Measurements from ENCODE around the gene CD86.
"Not testable (repeated sequence)": the region's sequence is repeated elsewhere in the genome, so short reads cannot be mapped to it uniquely, and the experiment has no call there.

Gene CD86

DNA sequence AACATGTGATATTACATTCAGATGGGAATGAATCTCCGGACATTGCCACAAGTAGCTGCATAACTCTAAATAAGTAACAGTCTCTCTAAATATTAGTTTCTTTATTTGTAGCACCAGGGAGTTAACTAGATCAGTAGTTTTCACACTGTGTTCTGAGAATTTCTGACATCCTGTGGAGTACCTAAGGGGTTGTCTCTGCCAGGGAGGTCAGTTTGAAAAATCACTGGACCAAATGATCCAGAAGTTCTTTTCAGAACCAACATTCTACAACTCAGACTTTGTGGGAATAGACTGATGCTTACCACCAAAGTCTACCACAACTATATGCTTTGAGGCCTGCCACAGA is 24.1 kb upstream of the CD86 start:
- no peak for DNase-seq (ENCODE audit: low spot score in 2 of 2)
- no peak for ATAC-seq
- peak overlapping the region; percentile 32 for H3K4me3 Mint-ChIP-seq
- H3K9me3 Mint-ChIP-seq, result peaks cover 7% of the 10 kb centered on the region
- H3K4me1 Mint-ChIP-seq, result peaks cover 13% of the 10 kb centered on the region
- H3K27ac Mint-ChIP-seq, result peak overlapping the region; percentile 82
- H3K36me3 Mint-ChIP-seq, result no peaks in the 10 kb centered on the region

DNA sequence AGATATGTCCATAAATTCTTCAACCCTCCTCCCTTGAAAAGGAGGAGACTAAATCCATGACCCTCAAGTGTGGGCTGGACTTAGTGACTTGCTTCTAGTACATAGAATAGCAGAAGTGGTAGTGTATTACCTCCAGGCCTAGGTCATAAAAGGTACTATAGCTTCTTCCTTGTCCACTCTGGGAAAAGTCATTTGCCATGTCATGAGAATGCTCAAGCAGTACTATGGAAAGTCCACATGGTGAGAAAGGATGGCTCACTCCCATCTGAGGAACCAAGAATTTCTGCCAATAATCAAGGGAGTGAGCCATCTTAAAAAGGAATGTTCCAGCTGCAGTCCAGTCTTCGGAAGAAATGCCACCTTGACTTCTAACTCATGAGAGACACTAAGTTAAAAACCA is 22.6 kb upstream of the CD86 start:
- H3K27ac Mint-ChIP-seq, result no peak overlapping the region
- peaks cover 8% of the 10 kb centered on the region for H3K9me3 Mint-ChIP-seq
- H3K4me3 Mint-ChIP-seq, result no peak overlapping the region
- no peak for DNase-seq (ENCODE audit: low spot score in 2 of 2)
- ATAC-seq, result no peak
- no peaks in the 10 kb centered on the region for H3K36me3 Mint-ChIP-seq
- H3K4me1 Mint-ChIP-seq, result peaks cover 13% of the 10 kb centered on the region

DNA sequence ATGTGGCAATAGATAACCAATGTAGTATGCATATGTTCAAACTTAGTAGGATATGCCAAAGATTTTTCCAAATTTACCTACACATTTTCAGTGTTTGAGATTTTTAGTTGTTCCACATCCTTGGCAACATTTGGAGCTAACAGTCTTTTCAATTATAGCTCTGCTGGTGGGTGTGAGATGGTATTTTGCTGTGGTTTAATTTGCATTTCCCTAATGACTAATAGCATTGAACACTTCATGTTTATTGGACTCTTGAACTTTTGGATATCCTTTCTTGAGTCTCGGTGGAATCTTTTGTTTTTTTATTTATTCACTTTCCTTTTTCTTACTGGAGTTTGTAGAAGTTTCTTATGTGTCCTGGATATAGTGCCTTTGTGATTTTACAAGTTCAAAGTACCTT is 22.1 kb upstream of the CD86 start:
- ATAC-seq, result no peak

DNA sequence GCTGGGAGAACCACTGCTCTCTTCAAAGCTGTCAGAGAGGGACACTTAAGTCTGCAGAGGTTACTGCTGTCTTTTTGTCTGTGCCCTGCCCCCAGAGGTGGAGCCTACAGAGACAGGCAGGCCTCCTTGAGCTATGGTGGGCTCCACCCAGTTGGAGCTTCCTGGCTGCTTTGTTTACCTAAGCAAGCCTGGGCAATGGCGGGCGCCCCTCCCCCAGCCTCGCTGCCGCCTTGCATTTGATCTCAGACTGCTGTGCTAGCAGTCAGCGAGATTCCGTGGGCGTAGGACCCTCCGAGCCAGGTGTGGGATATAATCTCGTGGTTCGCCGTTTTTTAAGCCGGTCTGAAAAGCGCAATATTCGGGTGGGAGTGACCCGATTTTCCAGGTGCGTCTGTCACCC is 7.9 kb upstream of the CD86 start:
- not testable (repeated sequence) for H3K36me3 Mint-ChIP-seq; H3K27ac Mint-ChIP-seq; H3K4me3 Mint-ChIP-seq; H3K9me3 Mint-ChIP-seq; H3K4me1 Mint-ChIP-seq; ATAC-seq; DNase-seq (ENCODE audit: low spot score in 2 of 2)

More for the DNA sequence above, 22.1 kb upstream of the CD86 start:
- no peak for DNase-seq (ENCODE audit: low spot score in 2 of 2)
- Mint-ChIP-seq H3K27ac (no peak overlapping the region), H3K4me1 (peaks cover 13% of the 10 kb centered on the region), H3K4me3 (no peak overlapping the region), H3K36me3 (no peaks in the 10 kb centered on the region), H3K9me3 (peaks cover 12% of the 10 kb centered on the region)

DNA sequence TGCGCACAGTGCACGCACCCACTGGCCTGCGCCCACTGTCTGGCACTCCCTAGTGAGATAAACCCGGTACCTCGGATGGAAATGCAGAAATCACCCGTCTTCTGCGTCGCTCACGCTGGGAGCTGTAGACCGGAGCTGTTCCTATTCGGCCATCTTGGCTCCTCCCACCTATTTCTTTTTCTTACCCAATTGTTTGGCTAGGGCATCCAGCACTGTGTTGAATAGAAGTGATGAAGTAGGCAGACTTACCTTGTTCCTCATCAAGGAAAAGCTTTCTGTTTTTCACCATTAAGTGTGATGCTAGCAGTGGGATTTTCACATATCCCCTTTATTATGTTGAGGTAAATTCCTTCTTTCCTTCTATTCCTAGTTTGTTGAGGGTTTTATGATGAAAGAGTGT is 7.4 kb upstream of the CD86 start:
- not testable (repeated sequence) for H3K4me3 Mint-ChIP-seq; DNase-seq (ENCODE audit: low spot score in 2 of 2); H3K36me3 Mint-ChIP-seq; H3K4me1 Mint-ChIP-seq; H3K9me3 Mint-ChIP-seq; H3K27ac Mint-ChIP-seq; ATAC-seq

DNA sequence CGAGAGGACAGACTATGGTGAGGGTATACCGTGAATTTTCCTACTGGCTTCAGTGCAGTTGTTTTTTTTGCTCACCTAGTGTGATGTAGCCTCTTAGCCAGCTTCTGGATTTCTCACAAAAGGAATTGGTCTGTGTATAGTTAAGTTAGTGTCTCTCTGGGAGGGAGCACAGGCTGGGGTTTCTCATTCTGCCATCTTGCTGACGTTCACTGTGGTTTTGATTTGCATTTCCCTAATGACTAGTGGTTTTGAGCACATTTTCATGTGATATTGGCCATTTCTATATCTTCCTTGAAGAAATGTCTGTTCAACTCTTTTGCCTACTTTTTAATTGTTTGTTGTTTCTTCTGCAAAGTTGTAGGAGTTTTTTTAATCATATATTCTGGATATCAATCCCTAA is 2.2 kb upstream of the CD86 start:
- ATAC-seq (no peak), DNase-seq (ENCODE audit: low spot score in 2 of 2) (no peak)
- no peaks in the 10 kb centered on the region for H3K4me1 Mint-ChIP-seq
- no peak overlapping the region for H3K27ac Mint-ChIP-seq
- H3K9me3 Mint-ChIP-seq, result no peaks in the 10 kb centered on the region
- no peak overlapping the region for H3K4me3 Mint-ChIP-seq
- H3K36me3 Mint-ChIP-seq, result no peaks in the 10 kb centered on the region

DNA sequence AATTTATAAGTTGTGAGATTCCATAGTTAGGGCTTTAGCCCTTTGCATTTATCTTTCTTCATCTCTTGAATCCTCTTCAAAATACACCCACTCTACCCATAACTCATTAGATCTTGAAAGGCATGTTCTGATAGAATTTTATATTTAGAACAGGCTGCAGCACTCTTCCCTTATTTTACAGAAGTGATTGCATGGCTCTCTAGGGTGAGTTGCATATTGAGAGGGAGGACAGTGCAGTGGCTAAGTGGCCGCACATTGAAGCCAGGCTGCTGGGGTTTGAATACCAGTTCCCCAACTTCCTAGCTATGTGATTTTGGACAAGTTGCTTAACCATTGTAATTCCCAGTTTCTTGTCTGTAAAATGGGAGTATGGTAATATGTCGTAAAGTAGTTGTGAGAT is 2.5 kb downstream of the CD86 start:
- Mint-ChIP-seq H3K4me1 (no peaks in the 10 kb centered on the region), H3K9me3 (no peaks in the 10 kb centered on the region), H3K4me3 (no peak overlapping the region), H3K27ac (no peak overlapping the region), H3K36me3 (no peaks in the 10 kb centered on the region)
- ATAC-seq (no peak), DNase-seq (ENCODE audit: low spot score in 2 of 2) (no peak)

DNA sequence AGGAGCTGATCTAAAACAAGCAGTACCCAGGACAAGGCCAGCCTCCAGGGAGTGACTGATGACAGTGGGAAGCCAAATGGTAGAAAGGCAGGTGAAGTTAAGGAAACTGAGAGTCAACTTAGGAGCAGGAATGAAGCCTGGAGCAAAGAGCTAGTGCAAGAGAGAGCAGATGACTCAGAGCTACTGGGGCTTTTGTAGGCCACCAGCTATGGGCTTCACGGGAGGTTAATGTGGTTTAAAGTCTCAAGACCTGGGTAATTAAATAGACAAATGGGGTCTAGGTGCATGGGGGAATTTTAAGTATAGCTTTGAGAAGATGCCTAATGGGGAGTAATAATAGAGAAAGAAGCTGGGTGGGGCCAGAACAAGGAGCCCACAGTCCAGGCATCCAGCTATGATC is 3.1 kb downstream of the CD86 start:
- ATAC-seq, result peak; percentile 24
- H3K27ac Mint-ChIP-seq, result no peak overlapping the region
- DNase-seq (ENCODE audit: low spot score in 2 of 2), result no peak
- no peak overlapping the region for H3K4me3 Mint-ChIP-seq
- H3K9me3 Mint-ChIP-seq, result no peaks in the 10 kb centered on the region
- no peaks in the 10 kb centered on the region for H3K36me3 Mint-ChIP-seq
- no peaks in the 10 kb centered on the region for H3K4me1 Mint-ChIP-seq

DNA sequence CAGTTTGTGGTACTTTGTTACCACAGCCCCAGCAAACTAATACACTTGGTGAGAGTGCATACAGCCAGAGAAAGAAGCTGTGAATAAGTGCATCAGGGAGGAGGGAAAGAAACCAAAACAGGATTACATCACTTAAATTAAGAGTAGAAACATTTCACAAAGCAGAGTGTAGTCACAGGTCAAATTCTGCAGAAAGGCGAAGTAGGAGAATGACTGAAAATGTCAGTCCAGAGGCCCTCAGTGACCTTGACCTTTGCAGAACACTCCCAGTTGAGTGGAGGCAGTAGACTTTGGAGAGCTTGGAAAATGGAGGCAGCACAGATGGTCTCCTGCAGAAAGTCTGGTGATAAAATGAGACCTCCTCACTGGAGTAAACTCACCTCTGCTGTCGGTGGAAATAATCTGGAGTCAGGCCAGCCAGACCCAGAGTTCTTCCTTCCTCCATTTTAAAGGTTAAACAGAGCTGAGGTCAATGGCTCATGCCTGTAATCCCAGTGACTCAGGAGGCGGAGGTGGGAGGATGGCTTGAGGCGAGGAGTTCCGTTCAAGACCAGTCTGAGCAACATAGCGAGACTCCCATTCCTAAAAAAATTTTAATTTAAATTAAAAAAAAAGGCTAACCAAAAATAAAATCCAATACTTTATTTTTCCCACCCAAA is 5.0 kb downstream of the CD86 start:
- H3K4me1 Mint-ChIP-seq, result no peaks in the 10 kb centered on the region
- no peak overlapping the region for H3K4me3 Mint-ChIP-seq
- DNase-seq (ENCODE audit: low spot score in 2 of 2) (no peak), ATAC-seq (no peak)
- H3K36me3 Mint-ChIP-seq, result no peaks in the 10 kb centered on the region
- no peak overlapping the region for H3K27ac Mint-ChIP-seq
- H3K9me3 Mint-ChIP-seq, result no peaks in the 10 kb centered on the region

DNA sequence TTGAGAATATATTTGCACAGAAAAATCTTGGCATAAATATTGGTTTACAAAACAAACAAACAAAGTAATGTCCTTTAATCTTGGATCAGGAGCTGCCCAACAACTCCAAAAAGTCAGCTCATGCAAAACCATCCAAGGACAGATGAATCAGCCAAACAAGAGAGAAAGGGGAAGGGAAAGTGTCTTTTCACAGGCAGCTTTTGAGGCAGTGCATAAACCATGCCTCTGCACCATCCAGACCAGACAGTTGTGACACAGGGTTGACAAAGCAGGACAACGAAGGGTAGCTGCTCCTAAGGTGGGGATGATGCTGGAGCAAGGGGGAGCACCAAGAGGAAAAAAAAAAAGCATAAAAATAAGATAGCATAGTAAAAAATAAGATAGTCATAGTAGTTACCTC is 8.7 kb downstream of the CD86 start:
- Mint-ChIP-seq H3K9me3 (no peaks in the 10 kb centered on the region), H3K4me3 (no peak overlapping the region), H3K4me1 (peaks cover 16% of the 10 kb centered on the region), H3K36me3 (no peaks in the 10 kb centered on the region), H3K27ac (no peak overlapping the region)
- DNase-seq (ENCODE audit: low spot score in 2 of 2) (no peak), ATAC-seq (no peak)

DNA sequence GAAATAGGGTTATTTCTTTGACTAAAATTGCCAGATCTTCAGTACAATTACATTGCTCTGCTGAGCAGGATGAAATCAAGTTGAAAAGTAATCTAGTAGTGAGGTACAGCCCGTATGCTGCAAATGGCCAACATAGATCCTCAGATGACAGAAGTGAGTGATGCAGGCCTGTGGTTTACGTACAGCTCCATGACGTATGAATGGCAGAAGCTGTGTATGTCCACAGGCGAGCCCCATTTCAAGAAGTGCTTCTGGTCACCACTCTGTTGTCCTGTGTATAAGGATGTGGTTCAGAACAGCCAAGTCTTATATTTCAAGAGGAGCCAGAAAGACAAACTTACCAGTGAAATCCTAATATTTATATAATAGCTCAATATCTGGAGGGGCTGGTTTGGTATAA is 9.2 kb downstream of the CD86 start:
- no peaks in the 10 kb centered on the region for H3K36me3 Mint-ChIP-seq
- H3K4me1 Mint-ChIP-seq, result peaks cover 16% of the 10 kb centered on the region
- H3K27ac Mint-ChIP-seq, result no peak overlapping the region
- ATAC-seq, result no peak
- no peak for DNase-seq (ENCODE audit: low spot score in 2 of 2)
- H3K4me3 Mint-ChIP-seq, result no peak overlapping the region
- no peaks in the 10 kb centered on the region for H3K9me3 Mint-ChIP-seq

DNA sequence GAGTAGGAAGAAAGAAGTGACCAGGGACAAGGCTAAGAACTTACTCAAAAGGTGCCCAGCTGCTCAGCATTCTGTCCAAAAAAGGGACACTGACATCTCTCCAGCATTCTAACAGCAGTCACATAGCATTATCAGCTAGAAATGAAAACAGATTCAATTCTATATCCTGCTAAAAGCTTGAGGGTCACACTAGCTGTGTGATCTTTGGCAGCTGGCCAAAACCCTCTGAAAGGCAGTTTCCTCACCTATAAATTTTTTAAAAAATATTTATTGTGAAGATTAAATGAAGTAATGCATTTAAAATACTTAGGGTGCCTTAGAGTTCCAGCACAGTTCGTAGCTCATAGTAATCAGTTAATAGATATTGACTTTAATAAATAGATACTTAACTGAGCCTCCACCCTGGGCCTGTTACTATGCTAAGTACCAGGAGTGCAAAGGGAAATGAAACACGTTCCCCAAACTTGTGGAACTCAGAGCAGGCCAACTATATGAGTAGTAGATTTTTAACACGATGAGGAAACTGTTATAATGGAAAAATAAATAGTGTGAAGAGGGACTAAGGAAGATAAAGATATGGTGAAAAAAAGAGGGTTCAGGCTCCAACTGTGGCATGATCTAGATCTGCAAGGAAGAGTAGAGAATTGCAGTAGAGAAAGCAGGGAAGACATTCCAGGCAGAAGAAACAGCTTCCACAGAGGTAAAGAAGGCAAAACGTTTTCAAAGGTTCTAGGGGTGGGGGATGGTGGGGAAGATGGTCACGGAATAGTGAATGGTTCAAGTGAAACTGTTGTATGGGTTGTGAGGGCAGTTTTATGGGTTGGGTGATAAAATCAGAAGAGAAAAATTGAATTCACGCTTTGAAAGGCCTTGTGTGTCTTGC is 11.4 kb downstream of the CD86 start:
- DNase-seq (ENCODE audit: low spot score in 2 of 2) (no peak), ATAC-seq (no peak)
- H3K9me3 Mint-ChIP-seq, result no peaks in the 10 kb centered on the region
- no peaks in the 10 kb centered on the region for H3K36me3 Mint-ChIP-seq
- H3K4me1 Mint-ChIP-seq, result peaks cover 21% of the 10 kb centered on the region
- no peak overlapping the region for H3K27ac Mint-ChIP-seq
- H3K4me3 Mint-ChIP-seq, result peak overlapping the region; percentile 30

DNA sequence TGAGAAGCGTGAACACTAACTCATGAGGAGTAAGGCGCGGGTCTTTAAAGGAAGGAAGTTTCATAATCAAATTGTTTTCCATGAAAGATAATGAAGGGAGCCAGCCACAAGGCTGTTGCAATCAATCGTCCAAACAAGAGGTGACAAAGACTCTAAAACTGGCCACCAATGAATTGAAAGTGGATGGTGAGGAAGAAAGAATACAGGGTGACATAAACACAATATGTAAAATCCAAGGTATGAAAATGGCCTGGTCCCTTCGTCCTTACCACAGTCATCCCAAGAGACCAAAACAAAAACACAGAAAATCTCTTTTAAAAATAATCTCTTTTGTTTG is 12.0 kb downstream of the CD86 start:
- no peaks in the 10 kb centered on the region for H3K9me3 Mint-ChIP-seq
- DNase-seq (ENCODE audit: low spot score in 2 of 2), result no peak
- H3K27ac Mint-ChIP-seq, result no peak overlapping the region
- peaks cover 21% of the 10 kb centered on the region for H3K4me1 Mint-ChIP-seq
- H3K36me3 Mint-ChIP-seq, result no peaks in the 10 kb centered on the region
- no peak for ATAC-seq
- H3K4me3 Mint-ChIP-seq, result peak overlapping the region; percentile 30

DNA sequence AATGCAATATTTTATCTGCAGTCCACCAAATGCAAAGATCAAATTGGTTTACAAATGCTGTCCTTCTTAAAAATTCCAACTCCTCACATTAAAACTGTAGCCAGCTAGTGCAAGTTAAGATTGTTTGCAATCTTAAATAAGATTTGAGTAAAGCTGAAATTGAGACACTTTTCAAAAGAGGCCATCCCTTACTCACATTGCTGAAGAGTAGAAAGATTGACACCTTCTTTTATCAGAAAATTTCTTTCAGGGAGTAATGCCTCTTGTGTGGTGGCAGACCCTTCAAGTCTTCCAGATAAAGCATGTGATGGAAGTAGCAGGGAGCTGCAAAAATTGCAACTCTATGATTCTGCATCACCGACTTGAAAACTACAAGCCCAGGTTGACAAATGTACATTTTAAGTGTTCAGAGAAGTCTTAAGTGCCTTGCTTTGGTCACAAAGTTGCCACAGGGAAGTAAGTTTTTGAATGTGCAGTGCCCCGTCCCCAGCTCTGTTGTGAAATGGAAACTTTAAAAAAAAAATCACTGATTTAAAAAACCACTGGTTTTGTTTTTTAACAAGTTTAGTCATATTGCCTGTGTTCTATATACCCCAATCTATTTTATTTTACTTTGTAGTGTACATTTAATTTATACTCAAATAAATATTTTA is 12.6 kb downstream of the CD86 start:
- DNase-seq (ENCODE audit: low spot score in 2 of 2) (no peak), ATAC-seq (peak; percentile 89)
- H3K36me3 Mint-ChIP-seq, result no peaks in the 10 kb centered on the region
- no peak overlapping the region for H3K4me3 Mint-ChIP-seq
- H3K9me3 Mint-ChIP-seq, result no peaks in the 10 kb centered on the region
- no peak overlapping the region for H3K27ac Mint-ChIP-seq
- H3K4me1 Mint-ChIP-seq, result peaks cover 21% of the 10 kb centered on the region

DNA sequence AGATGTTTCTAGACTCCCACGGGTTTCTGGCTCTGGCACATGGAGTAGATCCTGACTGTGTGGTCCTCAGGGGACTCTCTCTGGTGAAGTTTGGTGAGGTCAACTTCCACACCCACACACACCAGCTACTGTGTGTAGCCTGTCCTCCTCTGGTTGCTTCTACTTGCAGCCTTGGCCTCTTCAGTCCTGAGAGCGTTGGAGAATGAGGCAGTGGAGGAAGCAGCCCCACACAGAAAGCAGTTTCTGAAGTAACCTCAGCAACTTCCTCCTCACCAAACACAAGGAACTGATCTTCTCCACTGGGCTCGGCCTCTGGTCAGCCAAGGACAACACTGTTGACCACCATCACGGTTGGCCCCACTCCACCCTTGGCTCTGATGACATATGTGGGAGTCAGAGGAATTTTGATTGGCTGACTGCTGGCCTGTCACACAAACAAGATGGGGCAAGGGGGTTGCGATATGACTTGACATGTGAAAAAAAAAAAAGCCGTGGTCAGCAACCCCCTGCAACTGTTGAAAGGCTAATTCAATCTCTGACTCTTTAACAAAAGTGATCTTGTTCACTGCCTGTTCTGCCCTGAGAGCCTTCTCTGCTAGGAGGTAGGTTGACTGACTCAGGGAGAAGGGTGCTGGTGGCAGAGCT is 19.6 kb downstream of the CD86 start:
- DNase-seq (ENCODE audit: low spot score in 2 of 2) (peak; percentile 30 to 84), ATAC-seq (peak; percentile 82)
- Mint-ChIP-seq H3K4me1 (peaks cover 46% of the 10 kb centered on the region), H3K4me3 (peak overlapping the region; percentile 64), H3K27ac (peak overlapping the region; percentile 75), H3K36me3 (peaks cover 5% of the 10 kb centered on the region), H3K9me3 (no peaks in the 10 kb centered on the region)
